GM23338 (cell line): ENCODE measurements around the gene MAP3K7CL. TPM values are rescaled to one million over a fixed set of nuclear protein-coding genes. Genes with fewer than 3 reads are reported as not detected.

Experiments
- ATAC-seq: fragments of 200-7000 bp; cut with Tn5 transposase; 3 replicates; pipeline ENCODE4 v1.9.1; 2020
- DNase-seq: peaks from one replicate; pipeline ENCODE4 v3.0.0-alpha.2; 2015; ENCODE audit warnings: low spot score
- H2AFZ ChIP-seq: fragments of 200-600 bp; sonication (generic); 2 replicates; pipeline ENCODE4 v1.8.0; 2016; ENCODE audit warnings: antibody characterized with exemption, mild to moderate bottlenecking, moderate library complexity
- H3F3A ChIP-seq: fragments of 200-600 bp; sonication (generic); replicated peaks from 2 replicates; pipeline ENCODE4 v1.8.0; 2017; ENCODE audit warnings: antibody characterized with exemption, mixed run types, low read depth
- H3K27ac ChIP-seq: fragments of 200-600 bp; sonication (generic); 2 replicates; pipeline ENCODE4 v1.6.1; 2016; ENCODE audit warnings: low read depth
- H3K27me3 ChIP-seq: fragments of 200-600 bp; sonication (generic); 2 replicates; pipeline ENCODE4 v1.8.0; 2016; ENCODE audit warnings: mild to moderate bottlenecking, mixed run types, moderate library complexity; ENCODE audit not compliant: insufficient read depth
- H3K36me3 ChIP-seq: fragments of 200-600 bp; sonication (generic); 2 replicates; pipeline ENCODE4 v1.8.0; 2016; ENCODE audit warnings: mild to moderate bottlenecking; ENCODE audit not compliant: insufficient read depth
- H3K4me1 ChIP-seq: fragments of 200-600 bp; sonication (generic); 2 replicates; pipeline ENCODE4 v1.8.0; 2016; ENCODE audit warnings: mild to moderate bottlenecking, moderate library complexity; ENCODE audit not compliant: insufficient read depth
- H3K4me2 ChIP-seq: fragments of 200-600 bp; sonication (generic); 2 replicates; pipeline ENCODE4 v1.7.1; 2017; ENCODE audit warnings: mixed run types
- H3K4me3 ChIP-seq: fragments of 200-600 bp; sonication (generic); 2 replicates; pipeline ENCODE4 v1.6.1; 2016; ENCODE audit warnings: mixed run types
- H3K79me2 ChIP-seq: fragments of 200-600 bp; sonication (generic); replicated peaks from 2 replicates; pipeline ENCODE4 v1.8.0; 2017; ENCODE audit warnings: mild to moderate bottlenecking; ENCODE audit not compliant: insufficient read depth
- H3K9me2 ChIP-seq: fragments of 200-600 bp; sonication (generic); 2 replicates; pipeline ENCODE4 v1.8.0; 2017; ENCODE audit not compliant: insufficient read depth
- H4K20me1 ChIP-seq: fragments of 200-600 bp; sonication (generic); replicated peaks from 2 replicates; pipeline ENCODE4 v1.8.0; 2017; ENCODE audit warnings: mild to moderate bottlenecking; ENCODE audit not compliant: insufficient read depth
- H3K27ac Mint-ChIP-seq: 2 replicates; pipeline ENCODE4 v1.8.0; 2020; ENCODE audit warnings: inconsistent platforms, mild to moderate bottlenecking, moderate library complexity, mixed read lengths
- H3K27me3 Mint-ChIP-seq: 3 replicates; pipeline ENCODE4 v1.8.0; 2022; ENCODE audit warnings: low read depth, mild to moderate bottlenecking, moderate library complexity, mixed read lengths, inconsistent platforms; ENCODE audit not compliant: insufficient read depth, poor library complexity
- H3K36me3 Mint-ChIP-seq: 3 replicates; pipeline ENCODE4 v1.8.0; 2021; ENCODE audit warnings: low read depth, mild to moderate bottlenecking, inconsistent platforms, moderate library complexity, mixed read lengths
- H3K4me1 Mint-ChIP-seq: 3 replicates; pipeline ENCODE4 v1.8.0; 2020; ENCODE audit warnings: mild to moderate bottlenecking, inconsistent platforms, mixed read lengths
- H3K4me3 Mint-ChIP-seq: 3 replicates; pipeline ENCODE4 v1.8.0; 2021; ENCODE audit warnings: moderate library complexity, mild to moderate bottlenecking, inconsistent platforms, mixed read lengths
- H3K9me3 Mint-ChIP-seq: 3 replicates; pipeline ENCODE4 v1.8.0; 2020; ENCODE audit warnings: moderate library complexity, mild to moderate bottlenecking, inconsistent platforms, mixed read lengths
- CREB1 ChIP-seq: fragments of 250-450 bp; sonication (Bioruptor Pico); IDR thresholded peaks from 2 replicates; pipeline ENCODE4 v1.5.0; 2020; ENCODE audit warnings: low read depth, mild to moderate bottlenecking, moderate library complexity
- EZH2 ChIP-seq: fragments of 200-600 bp; sonication (generic); IDR thresholded peaks from one replicate; pipeline ENCODE4 v1.8.0; 2017; ENCODE audit warnings: antibody characterized with exemption, mild to moderate bottlenecking, low read depth; ENCODE audit not compliant: unreplicated experiment
- EZH2phosphoT487 ChIP-seq: fragments of 200-600 bp; sonication (generic); IDR thresholded peaks from one replicate; pipeline ENCODE4 v1.8.1; 2018; ENCODE audit warnings: antibody characterized with exemption; ENCODE audit not compliant: unreplicated experiment
- JUNB ChIP-seq: IDR thresholded peaks from one replicate; pipeline ENCODE4 v1.6.1; 2016; ENCODE audit warnings: antibody characterized with exemption; ENCODE audit not compliant: unreplicated experiment
- NANOG ChIP-seq: IDR thresholded peaks from 2 replicates; pipeline ENCODE4 v1.6.1; 2016; ENCODE audit warnings: antibody characterized with exemption, borderline replicate concordance
- POLR2AphosphoS5 ChIP-seq: IDR thresholded peaks from 2 replicates; pipeline ENCODE4 v1.6.1; 2016; ENCODE audit warnings: antibody characterized with exemption, low read depth
- STAT1 ChIP-seq: IDR thresholded peaks from one replicate; pipeline ENCODE4 v1.6.1; 2016; ENCODE audit warnings: antibody characterized with exemption; ENCODE audit not compliant: unreplicated experiment
- ZNF114 ChIP-seq: fragments of 250-450 bp; sonication (Bioruptor Pico); IDR thresholded peaks from 2 replicates; pipeline ENCODE4 v1.5.0; 2020; ENCODE audit warnings: mild to moderate bottlenecking, moderate library complexity
- ZNF331 ChIP-seq: fragments of 250-450 bp; sonication (Bioruptor Pico); IDR thresholded peaks from 2 replicates; pipeline ENCODE4 v1.5.0; 2020; ENCODE audit warnings: low read depth, mild to moderate bottlenecking, moderate library complexity
- polyA plus RNA-seq: library from polyadenylated mRNA; unstranded; fragments of >200 nt; fragmentation: Nextera tagmentation; extraction: Ambion mirVana; gene quantifications from 2 replicates; pipeline ENCODE4 v1.2.1, GENCODE V29; 2016
- total RNA-seq: library from RNA; depleted of rRNA; stranded (reverse); fragments of >200 nt; shearing (Covaris generic); gene quantifications from 2 replicates; pipeline ENCODE4 v1.2.3, GENCODE V29; 2014
- TF ChIP-seq, protein P1 (sequence below), 2 experiments: fragments of 200-600 bp in 1 of 2; sonication (generic) in 1 of 2; conservative IDR thresholded peaks; 2 replicates each; pipeline versions ENCODE4 v1.5.1 to v1.6.1; 2016 to 2017; ENCODE audit warnings: antibody characterized with exemption in 2 of 2, low read depth in 2 of 2, mild to moderate bottlenecking in 2 of 2, moderate library complexity in 1 of 2
- TF ChIP-seq, protein P2 (sequence below): fragments of 250-450 bp; sonication (Bioruptor Pico); IDR thresholded peaks from 2 replicates; pipeline ENCODE4 v1.5.0; 2020; ENCODE audit warnings: mild to moderate bottlenecking, moderate library complexity
- TF ChIP-seq, protein P3 (sequence below): IDR thresholded peaks from one replicate; pipeline ENCODE4 v1.6.1; 2018; ENCODE audit warnings: antibody characterized with exemption; ENCODE audit not compliant: unreplicated experiment
- TF ChIP-seq, protein P4 (sequence below): IDR thresholded peaks from 2 replicates; pipeline ENCODE4 v1.6.1; 2016; ENCODE audit warnings: antibody characterized with exemption

MAP3K7CL gene
- total and polyA plus RNA-seq, 2 experiments from 2014 or later: 2.4 to 3.6 TPM

DNA sequence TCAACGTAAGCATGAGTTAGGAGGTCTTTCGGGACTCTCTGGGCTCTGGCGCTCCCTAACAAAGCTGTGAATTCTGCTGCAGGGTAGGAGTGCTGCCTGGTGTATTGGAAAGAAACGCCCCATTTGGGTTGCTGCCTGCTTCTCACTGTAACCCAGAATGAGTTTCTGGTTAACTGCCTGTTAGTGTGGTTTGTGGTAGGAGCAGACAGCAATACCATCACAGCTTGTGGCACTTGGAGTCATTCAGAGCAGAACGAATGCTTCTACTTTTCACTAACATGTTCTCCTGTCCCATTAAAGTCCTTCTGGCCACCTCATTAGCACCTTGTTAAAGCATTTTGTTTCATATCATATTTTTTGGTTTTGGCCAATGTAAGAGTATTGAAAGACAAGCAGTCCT, 18.1 kb downstream of the MAP3K7CL start:
- Histone ChIP-seq H2AFZ (no peak overlapping the region), H3K79me2 (no peaks in the 10 kb centered on the region), H3K27ac (no peak overlapping the region), H3F3A (no peaks in the 10 kb centered on the region), H4K20me1 (no peaks in the 10 kb centered on the region), H3K9me2 (0 out of 2 replicates have a peak, but pooled peaks cover 3% of the 10 kb centered on the region), H3K4me1 (no peaks in the 10 kb centered on the region), H3K4me3 (no peak overlapping the region), H3K36me3 (no peaks in the 10 kb centered on the region), H3K4me2 (no peak overlapping the region), H3K27me3 (no peaks in the 10 kb centered on the region)
- Mint-ChIP-seq H3K27ac (no peak overlapping the region), H3K4me3 (no peak overlapping the region), H3K27me3 (peaks cover 7% of the 10 kb centered on the region), H3K4me1 (no peaks in the 10 kb centered on the region), H3K36me3 (no peaks in the 10 kb centered on the region), H3K9me3 (no peaks in the 10 kb centered on the region)
- ATAC-seq: no peak
- TF ChIP-seq, protein P1, sequence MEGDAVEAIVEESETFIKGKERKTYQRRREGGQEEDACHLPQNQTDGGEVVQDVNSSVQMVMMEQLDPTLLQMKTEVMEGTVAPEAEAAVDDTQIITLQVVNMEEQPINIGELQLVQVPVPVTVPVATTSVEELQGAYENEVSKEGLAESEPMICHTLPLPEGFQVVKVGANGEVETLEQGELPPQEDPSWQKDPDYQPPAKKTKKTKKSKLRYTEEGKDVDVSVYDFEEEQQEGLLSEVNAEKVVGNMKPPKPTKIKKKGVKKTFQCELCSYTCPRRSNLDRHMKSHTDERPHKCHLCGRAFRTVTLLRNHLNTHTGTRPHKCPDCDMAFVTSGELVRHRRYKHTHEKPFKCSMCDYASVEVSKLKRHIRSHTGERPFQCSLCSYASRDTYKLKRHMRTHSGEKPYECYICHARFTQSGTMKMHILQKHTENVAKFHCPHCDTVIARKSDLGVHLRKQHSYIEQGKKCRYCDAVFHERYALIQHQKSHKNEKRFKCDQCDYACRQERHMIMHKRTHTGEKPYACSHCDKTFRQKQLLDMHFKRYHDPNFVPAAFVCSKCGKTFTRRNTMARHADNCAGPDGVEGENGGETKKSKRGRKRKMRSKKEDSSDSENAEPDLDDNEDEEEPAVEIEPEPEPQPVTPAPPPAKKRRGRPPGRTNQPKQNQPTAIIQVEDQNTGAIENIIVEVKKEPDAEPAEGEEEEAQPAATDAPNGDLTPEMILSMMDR (conservative IDR thresholded peaks at IDR 0.05; ENCODE audit: low read depth in 2 of 2): no peak
- TF ChIP-seq, protein P2, sequence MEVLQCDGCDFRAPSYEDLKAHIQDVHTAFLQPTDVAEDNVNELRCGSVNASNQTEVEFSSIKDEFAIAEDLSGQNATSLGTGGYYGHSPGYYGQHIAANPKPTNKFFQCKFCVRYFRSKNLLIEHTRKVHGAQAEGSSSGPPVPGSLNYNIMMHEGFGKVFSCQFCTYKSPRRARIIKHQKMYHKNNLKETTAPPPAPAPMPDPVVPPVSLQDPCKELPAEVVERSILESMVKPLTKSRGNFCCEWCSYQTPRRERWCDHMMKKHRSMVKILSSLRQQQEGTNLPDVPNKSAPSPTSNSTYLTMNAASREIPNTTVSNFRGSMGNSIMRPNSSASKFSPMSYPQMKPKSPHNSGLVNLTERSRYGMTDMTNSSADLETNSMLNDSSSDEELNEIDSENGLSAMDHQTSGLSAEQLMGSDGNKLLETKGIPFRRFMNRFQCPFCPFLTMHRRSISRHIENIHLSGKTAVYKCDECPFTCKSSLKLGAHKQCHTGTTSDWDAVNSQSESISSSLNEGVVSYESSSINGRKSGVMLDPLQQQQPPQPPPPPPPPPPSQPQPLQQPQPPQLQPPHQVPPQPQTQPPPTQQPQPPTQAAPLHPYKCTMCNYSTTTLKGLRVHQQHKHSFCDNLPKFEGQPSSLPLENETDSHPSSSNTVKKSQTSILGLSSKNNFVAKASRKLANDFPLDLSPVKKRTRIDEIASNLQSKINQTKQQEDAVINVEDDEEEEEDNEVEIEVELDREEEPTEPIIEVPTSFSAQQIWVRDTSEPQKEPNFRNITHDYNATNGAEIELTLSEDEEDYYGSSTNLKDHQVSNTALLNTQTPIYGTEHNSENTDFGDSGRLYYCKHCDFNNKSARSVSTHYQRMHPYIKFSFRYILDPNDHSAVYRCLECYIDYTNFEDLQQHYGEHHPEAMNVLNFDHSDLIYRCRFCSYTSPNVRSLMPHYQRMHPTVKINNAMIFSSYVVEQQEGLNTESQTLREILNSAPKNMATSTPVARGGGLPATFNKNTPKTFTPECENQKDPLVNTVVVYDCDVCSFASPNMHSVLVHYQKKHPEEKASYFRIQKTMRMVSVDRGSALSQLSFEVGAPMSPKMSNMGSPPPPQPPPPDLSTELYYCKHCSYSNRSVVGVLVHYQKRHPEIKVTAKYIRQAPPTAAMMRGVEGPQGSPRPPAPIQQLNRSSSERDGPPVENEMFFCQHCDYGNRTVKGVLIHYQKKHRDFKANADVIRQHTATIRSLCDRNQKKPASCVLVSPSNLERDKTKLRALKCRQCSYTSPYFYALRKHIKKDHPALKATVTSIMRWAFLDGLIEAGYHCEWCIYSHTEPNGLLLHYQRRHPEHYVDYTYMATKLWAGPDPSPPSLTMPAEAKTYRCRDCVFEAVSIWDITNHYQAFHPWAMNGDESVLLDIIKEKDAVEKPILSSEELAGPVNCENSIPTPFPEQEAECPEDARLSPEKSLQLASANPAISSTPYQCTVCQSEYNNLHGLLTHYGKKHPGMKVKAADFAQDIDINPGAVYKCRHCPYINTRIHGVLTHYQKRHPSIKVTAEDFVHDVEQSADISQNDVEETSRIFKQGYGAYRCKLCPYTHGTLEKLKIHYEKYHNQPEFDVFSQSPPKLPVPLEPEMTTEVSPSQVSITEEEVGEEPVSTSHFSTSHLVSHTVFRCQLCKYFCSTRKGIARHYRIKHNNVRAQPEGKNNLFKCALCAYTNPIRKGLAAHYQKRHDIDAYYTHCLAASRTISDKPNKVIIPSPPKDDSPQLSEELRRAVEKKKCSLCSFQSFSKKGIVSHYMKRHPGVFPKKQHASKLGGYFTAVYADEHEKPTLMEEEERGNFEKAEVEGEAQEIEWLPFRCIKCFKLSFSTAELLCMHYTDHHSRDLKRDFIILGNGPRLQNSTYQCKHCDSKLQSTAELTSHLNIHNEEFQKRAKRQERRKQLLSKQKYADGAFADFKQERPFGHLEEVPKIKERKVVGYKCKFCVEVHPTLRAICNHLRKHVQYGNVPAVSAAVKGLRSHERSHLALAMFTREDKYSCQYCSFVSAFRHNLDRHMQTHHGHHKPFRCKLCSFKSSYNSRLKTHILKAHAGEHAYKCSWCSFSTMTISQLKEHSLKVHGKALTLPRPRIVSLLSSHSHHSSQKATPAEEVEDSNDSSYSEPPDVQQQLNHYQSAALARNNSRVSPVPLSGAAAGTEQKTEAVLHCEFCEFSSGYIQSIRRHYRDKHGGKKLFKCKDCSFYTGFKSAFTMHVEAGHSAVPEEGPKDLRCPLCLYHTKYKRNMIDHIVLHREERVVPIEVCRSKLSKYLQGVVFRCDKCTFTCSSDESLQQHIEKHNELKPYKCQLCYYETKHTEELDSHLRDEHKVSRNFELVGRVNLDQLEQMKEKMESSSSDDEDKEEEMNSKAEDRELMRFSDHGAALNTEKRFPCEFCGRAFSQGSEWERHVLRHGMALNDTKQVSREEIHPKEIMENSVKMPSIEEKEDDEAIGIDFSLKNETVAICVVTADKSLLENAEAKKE (CRISPR knock-in tag): no peak
- TF ChIP-seq CREB1 (CRISPR knock-in tag) (no peak), EZH2 (no peak), ZNF331 (CRISPR knock-in tag) (no peak), POLR2AphosphoS5 (no peak), STAT1 (no peak), ZNF114 (CRISPR knock-in tag) (no peak), JUNB (no peak), NANOG (no peak), EZH2phosphoT487 (no peak)
- TF ChIP-seq, protein P3, sequence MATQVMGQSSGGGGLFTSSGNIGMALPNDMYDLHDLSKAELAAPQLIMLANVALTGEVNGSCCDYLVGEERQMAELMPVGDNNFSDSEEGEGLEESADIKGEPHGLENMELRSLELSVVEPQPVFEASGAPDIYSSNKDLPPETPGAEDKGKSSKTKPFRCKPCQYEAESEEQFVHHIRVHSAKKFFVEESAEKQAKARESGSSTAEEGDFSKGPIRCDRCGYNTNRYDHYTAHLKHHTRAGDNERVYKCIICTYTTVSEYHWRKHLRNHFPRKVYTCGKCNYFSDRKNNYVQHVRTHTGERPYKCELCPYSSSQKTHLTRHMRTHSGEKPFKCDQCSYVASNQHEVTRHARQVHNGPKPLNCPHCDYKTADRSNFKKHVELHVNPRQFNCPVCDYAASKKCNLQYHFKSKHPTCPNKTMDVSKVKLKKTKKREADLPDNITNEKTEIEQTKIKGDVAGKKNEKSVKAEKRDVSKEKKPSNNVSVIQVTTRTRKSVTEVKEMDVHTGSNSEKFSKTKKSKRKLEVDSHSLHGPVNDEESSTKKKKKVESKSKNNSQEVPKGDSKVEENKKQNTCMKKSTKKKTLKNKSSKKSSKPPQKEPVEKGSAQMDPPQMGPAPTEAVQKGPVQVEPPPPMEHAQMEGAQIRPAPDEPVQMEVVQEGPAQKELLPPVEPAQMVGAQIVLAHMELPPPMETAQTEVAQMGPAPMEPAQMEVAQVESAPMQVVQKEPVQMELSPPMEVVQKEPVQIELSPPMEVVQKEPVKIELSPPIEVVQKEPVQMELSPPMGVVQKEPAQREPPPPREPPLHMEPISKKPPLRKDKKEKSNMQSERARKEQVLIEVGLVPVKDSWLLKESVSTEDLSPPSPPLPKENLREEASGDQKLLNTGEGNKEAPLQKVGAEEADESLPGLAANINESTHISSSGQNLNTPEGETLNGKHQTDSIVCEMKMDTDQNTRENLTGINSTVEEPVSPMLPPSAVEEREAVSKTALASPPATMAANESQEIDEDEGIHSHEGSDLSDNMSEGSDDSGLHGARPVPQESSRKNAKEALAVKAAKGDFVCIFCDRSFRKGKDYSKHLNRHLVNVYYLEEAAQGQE: no peak
- TF ChIP-seq, protein P4, sequence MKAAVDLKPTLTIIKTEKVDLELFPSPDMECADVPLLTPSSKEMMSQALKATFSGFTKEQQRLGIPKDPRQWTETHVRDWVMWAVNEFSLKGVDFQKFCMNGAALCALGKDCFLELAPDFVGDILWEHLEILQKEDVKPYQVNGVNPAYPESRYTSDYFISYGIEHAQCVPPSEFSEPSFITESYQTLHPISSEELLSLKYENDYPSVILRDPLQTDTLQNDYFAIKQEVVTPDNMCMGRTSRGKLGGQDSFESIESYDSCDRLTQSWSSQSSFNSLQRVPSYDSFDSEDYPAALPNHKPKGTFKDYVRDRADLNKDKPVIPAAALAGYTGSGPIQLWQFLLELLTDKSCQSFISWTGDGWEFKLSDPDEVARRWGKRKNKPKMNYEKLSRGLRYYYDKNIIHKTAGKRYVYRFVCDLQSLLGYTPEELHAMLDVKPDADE: no peak
- DNase-seq: no peak
